Endodermal cell (in vitro differentiated cells): ENCODE data around the gene WASF3. TPM values are rescaled to one million over a fixed set of nuclear protein-coding genes. Genes with fewer than 3 reads are reported as not detected.

ENCODE experiments used
- DNase-seq: peaks from one replicate; pipeline ENCODE4 v3.0.0-alpha.2; 2017
- H3K27ac ChIP-seq: 2 replicates; pipeline ENCODE4 v1.5.1; 2013; ENCODE audit warnings: mild to moderate bottlenecking, low read depth, low read length, moderate library complexity
- H3K27me3 ChIP-seq: 2 replicates; pipeline ENCODE4 v1.6.1; 2013; ENCODE audit warnings: mild to moderate bottlenecking, low read length, moderate library complexity; ENCODE audit not compliant: insufficient read depth, control insufficient read depth, poor library complexity, severe bottlenecking
- H3K36me3 ChIP-seq: 2 replicates; pipeline ENCODE4 v1.7.0; 2013; ENCODE audit warnings: mild to moderate bottlenecking, low read length, moderate library complexity; ENCODE audit not compliant: control insufficient read depth, insufficient read depth
- H3K4me1 ChIP-seq: one replicate; pipeline ENCODE4 v1.7.0; 2013; ENCODE audit warnings: low read length; ENCODE audit not compliant: control insufficient read depth, insufficient read depth
- H3K4me3 ChIP-seq: 2 replicates; pipeline ENCODE4 v1.5.1; 2013; ENCODE audit warnings: mild to moderate bottlenecking, low read length, moderate library complexity
- H3K9ac ChIP-seq: 2 replicates; pipeline ENCODE4 v1.6.1; 2013; ENCODE audit warnings: mild to moderate bottlenecking, low read length, moderate library complexity; ENCODE audit not compliant: poor library complexity, severe bottlenecking; ENCODE audit errors: extremely low read depth
- H3K9me3 ChIP-seq: 2 replicates; pipeline ENCODE4 v1.6.1; 2013; ENCODE audit warnings: mild to moderate bottlenecking, low read length, moderate library complexity; ENCODE audit not compliant: control insufficient read depth
- H3K27ac Mint-ChIP-seq: 2 replicates; pipeline ENCODE4 v1.8.0; 2020; ENCODE audit warnings: mixed read lengths
- H3K27me3 Mint-ChIP-seq: 2 replicates; pipeline ENCODE4 v1.8.0; 2021; ENCODE audit warnings: mild to moderate bottlenecking, mixed read lengths; ENCODE audit not compliant: insufficient read depth
- H3K36me3 Mint-ChIP-seq: 2 replicates; pipeline ENCODE4 v1.8.0; 2020; ENCODE audit warnings: low read depth, mixed read lengths
- H3K4me1 Mint-ChIP-seq: 2 replicates; pipeline ENCODE4 v1.8.0; 2020; ENCODE audit warnings: mixed read lengths
- H3K4me3 Mint-ChIP-seq: 2 replicates; pipeline ENCODE4 v1.8.0; 2020; ENCODE audit warnings: mild to moderate bottlenecking, moderate library complexity, mixed read lengths
- H3K9me3 Mint-ChIP-seq: 2 replicates; pipeline ENCODE4 v1.8.0; 2020; ENCODE audit warnings: mild to moderate bottlenecking, mixed read lengths
- WGBS, 2 experiments: methylation state at CpG; one replicate each; pipeline versions ENCODE4 v1.1.5 to v1.1.7; 2013; ENCODE audit warnings: missing lambda C conversion rate in 2 of 2, mixed read lengths in 1 of 2; ENCODE audit not compliant: insufficient coverage in 1 of 2, insufficient read length in 1 of 2; 5-methylcytosine and 5-hydroxymethylcytosine counted together
- total RNA-seq, 2 donors: library from RNA; stranded (reverse); fragmentation: NEBNext Ultra II Directional in 1 of 2; extraction: Animal tissue kit (Norgen Biotek cat#: 25700) in 1 of 2; gene quantifications; 2 replicates in 1 of 2; 3 replicates in 1 of 2; pipeline ENCODE4 v1.2.1, GENCODE V29; 2021
- TF ChIP-seq, protein P1 (sequence below): fragments of 200-600 bp; sonication (generic); conservative IDR thresholded peaks from 2 replicates; pipeline ENCODE4 v1.5.0; 2021; ENCODE audit warnings: antibody characterized with exemption, mild to moderate bottlenecking

WASF3 gene
- total RNA-seq, 2 donors from 2014 or later: 20.5 to 32.6 TPM

DNA sequence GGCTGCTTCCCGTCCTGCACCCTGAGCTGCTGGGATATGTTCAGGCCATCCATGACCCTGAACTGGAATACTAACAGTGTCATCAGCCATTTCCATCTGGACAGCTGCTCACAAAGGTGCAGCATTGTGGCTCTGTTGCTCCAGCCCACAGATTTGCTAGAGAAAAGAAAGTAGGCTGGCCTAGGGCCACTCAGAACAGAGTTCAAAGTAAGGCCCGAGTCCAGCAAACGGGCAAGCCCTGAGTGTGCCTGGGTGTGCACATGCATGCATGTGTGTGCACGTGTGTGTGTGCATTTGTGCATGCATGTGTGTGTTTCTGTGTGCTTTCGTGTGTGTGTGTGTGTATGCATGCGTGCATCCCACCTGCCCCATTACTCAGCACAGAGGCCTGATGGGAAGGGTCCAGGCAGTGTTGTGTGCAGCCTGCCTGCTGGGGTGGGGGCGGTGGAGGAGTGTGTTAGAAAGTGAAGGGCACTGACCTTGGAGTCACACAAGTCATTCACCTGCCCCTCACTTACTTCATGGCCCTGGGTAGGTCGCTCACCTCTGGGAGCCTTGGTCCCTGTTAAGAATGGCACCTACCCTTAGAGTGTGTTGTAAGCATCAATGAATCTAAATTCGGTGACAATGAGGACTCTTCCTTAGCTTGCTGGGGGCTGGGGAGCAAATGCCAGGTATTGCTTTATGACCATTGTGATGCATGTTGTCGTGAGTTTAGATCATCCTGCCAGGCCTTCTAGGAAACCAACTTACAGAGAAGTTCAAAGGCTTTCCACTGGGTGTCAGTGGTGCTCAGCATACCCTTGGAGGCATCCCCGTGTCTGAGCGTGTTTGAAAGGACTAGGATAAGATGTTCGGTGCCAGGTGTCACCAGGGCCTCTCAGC lies 149.9 kb downstream of the WASF3 start:
- Mint-ChIP-seq H3K36me3 (no peaks in the 10 kb centered on the region), H3K4me3 (no peak overlapping the region), H3K9me3 (peaks cover 5% of the 10 kb centered on the region), H3K27ac (no peak overlapping the region), H3K4me1 (no peaks in the 10 kb centered on the region), H3K27me3 (peaks cover 5% of the 10 kb centered on the region)
- Histone ChIP-seq H3K27ac (no peak overlapping the region), H3K4me1 (no peaks in the 10 kb centered on the region), H3K4me3 (no peak overlapping the region), H3K9ac (no peak overlapping the region), H3K36me3 (no peaks in the 10 kb centered on the region), H3K27me3 (no peaks in the 10 kb centered on the region), H3K9me3 (no peaks in the 10 kb centered on the region)
- DNase-seq: peak; percentile 88
- TF ChIP-seq, protein P1, sequence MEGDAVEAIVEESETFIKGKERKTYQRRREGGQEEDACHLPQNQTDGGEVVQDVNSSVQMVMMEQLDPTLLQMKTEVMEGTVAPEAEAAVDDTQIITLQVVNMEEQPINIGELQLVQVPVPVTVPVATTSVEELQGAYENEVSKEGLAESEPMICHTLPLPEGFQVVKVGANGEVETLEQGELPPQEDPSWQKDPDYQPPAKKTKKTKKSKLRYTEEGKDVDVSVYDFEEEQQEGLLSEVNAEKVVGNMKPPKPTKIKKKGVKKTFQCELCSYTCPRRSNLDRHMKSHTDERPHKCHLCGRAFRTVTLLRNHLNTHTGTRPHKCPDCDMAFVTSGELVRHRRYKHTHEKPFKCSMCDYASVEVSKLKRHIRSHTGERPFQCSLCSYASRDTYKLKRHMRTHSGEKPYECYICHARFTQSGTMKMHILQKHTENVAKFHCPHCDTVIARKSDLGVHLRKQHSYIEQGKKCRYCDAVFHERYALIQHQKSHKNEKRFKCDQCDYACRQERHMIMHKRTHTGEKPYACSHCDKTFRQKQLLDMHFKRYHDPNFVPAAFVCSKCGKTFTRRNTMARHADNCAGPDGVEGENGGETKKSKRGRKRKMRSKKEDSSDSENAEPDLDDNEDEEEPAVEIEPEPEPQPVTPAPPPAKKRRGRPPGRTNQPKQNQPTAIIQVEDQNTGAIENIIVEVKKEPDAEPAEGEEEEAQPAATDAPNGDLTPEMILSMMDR: peak; percentile 85
- 57 to 60% methylated on average over 5 to 11 of the region's 13 CpGs for WGBS, 2 experiments

DNA sequence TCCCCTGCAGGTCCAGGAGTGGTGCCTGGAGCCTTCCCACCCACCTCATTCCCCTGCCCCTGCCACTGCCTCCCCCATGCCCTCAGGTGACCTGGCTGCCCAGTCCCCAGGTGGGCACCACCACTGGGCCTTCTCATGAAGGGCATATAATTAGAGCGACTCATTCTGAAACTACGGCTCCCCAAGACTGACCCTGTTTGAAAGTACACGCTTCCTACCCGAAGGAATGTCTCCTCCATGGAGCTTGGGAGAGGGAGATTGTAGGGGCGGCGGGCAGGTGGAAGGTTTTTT lies 150.5 kb downstream of the WASF3 start:
- H3K4me3 Mint-ChIP-seq: no peak overlapping the region
- WGBS, 2 experiments: 81 to 89% methylated on average over 4 to 6 of the region's 6 CpGs
- no peaks in the 10 kb centered on the region for H3K36me3 Mint-ChIP-seq
- H3K27me3 ChIP-seq: no peaks in the 10 kb centered on the region
- H3K27me3 Mint-ChIP-seq: peaks cover 6% of the 10 kb centered on the region
- H3K9me3 Mint-ChIP-seq: peaks cover 11% of the 10 kb centered on the region
- DNase-seq: no peak
- peaks cover 5% of the 10 kb centered on the region for H3K9me3 ChIP-seq
- H3K9ac ChIP-seq: no peak overlapping the region
- H3K4me3 ChIP-seq: no peak overlapping the region
- H3K27ac ChIP-seq: no peak overlapping the region
- no peaks in the 10 kb centered on the region for H3K4me1 Mint-ChIP-seq
- TF ChIP-seq, protein P1: no peak
- H3K4me1 ChIP-seq: no peaks in the 10 kb centered on the region
- H3K27ac Mint-ChIP-seq: no peak overlapping the region
- H3K36me3 ChIP-seq: no peaks in the 10 kb centered on the region

DNA sequence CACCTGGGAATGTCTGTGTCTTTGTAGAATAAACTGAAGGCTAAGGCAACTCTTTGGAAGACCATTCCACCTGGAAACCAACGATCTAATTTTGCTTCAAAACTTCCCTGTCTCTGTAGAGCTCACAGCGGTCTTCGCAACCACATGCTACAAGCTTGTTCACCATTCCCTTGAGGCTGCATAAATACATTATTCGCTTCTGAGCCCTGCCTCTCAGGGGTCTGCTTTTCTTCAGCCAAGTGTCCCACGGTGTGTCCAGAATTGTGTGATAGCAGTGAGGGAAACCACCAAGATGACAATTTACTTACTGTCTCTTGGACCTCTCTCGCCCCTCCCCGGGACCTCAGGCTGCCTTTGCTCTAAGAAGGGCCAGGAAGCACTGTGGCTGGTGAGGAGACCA lies 152.0 kb downstream of the WASF3 start:
- Mint-ChIP-seq H3K9me3 (peaks cover 14% of the 10 kb centered on the region), H3K27me3 (peaks cover 6% of the 10 kb centered on the region), H3K4me1 (no peaks in the 10 kb centered on the region), H3K27ac (no peak overlapping the region), H3K36me3 (no peaks in the 10 kb centered on the region), H3K4me3 (no peak overlapping the region)
- Histone ChIP-seq H3K4me3 (no peak overlapping the region), H3K9ac (no peak overlapping the region), H3K27ac (no peak overlapping the region), H3K4me1 (no peaks in the 10 kb centered on the region), H3K27me3 (no peaks in the 10 kb centered on the region), H3K36me3 (no peaks in the 10 kb centered on the region), H3K9me3 (peaks cover 5% of the 10 kb centered on the region)
- DNase-seq: no peak
- TF ChIP-seq, protein P1: no peak
- WGBS, 2 experiments: 86 to 94% methylated on average over 5 to 7 of the region's 7 CpGs
